ENCODE results near the gene SOCS7. TPM values are rescaled to one million over a fixed set of nuclear protein-coding genes. Genes with fewer than 3 reads are reported as not detected.

Gene SOCS7
- total RNA-seq, 1 donor from 2014 or later, result 33.3 TPM

DNA sequence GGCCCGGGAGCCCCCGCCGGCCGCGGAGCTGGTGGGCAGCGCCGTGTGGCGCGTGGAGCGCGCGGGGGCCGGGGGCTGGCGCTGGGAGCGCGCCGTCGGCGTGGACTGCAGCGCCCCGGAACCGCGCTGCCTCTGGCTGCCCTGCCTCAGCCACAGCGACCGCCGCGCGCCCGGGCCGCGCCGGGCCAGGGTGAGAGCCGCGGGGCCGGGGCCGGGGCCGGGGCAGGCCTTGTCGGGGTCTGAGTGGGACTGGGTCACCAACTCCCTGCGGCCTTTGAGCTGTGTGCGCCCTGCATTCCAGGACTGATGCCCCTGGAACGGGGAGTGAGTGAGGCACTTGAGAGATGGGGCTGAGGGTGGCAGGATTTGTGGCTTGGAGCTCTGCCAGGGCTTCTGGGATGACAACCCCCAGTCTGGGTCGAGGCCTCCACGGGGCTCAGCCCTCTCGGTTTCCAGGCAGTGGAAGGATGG, 102.3 kb downstream of the SOCS7 start:
- no peak for DNase-seq
- H3K27me3 Mint-ChIP-seq (ENCODE audit: unreplicated experiment), result peaks cover 16% of the 10 kb centered on the region
- no peak overlapping the region for H3K27ac Mint-ChIP-seq (ENCODE audit: unreplicated experiment)
- TF ChIP-seq, protein P1, sequence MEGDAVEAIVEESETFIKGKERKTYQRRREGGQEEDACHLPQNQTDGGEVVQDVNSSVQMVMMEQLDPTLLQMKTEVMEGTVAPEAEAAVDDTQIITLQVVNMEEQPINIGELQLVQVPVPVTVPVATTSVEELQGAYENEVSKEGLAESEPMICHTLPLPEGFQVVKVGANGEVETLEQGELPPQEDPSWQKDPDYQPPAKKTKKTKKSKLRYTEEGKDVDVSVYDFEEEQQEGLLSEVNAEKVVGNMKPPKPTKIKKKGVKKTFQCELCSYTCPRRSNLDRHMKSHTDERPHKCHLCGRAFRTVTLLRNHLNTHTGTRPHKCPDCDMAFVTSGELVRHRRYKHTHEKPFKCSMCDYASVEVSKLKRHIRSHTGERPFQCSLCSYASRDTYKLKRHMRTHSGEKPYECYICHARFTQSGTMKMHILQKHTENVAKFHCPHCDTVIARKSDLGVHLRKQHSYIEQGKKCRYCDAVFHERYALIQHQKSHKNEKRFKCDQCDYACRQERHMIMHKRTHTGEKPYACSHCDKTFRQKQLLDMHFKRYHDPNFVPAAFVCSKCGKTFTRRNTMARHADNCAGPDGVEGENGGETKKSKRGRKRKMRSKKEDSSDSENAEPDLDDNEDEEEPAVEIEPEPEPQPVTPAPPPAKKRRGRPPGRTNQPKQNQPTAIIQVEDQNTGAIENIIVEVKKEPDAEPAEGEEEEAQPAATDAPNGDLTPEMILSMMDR (IDR thresholded peaks at IDR 0.05; ENCODE audit: partially characterized antibody, unreplicated experiment), result no peak
- H3K9me3 Mint-ChIP-seq (ENCODE audit: unreplicated experiment), result peaks cover 12% of the 10 kb centered on the region
- peak overlapping the region; percentile 30 for H3K4me3 Mint-ChIP-seq (ENCODE audit: unreplicated experiment)
- peaks cover 39% of the 10 kb centered on the region for H3K4me1 Mint-ChIP-seq (ENCODE audit: low read depth, unreplicated experiment)
- H3K36me3 Mint-ChIP-seq (ENCODE audit: unreplicated experiment), result no peaks in the 10 kb centered on the region

DNA sequence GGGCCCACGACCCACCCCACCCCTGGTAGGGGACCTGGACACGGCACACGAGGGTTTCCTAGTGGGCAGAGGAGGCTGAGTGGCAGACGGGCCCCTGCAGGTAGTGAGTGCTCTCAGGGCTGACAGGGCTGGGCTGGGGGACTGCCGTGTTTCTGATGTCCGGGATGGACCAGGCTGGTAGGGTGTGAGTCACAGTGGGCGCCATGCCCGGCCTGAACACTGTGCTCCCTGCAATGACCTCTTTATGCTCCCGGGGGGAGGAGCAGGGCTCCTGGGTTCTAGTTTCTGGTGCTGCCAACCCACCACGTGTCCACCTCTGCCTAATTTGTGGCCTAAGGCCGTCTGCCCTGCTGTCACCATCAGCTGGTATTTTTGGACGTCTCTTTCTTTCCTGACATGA, 102.9 kb downstream of the SOCS7 start:
- TF ChIP-seq, protein P1 (IDR thresholded peaks at IDR 0.05; ENCODE audit: partially characterized antibody, unreplicated experiment), result no peak
- no peak for DNase-seq
- peak overlapping the region; percentile 2 for H3K27ac Mint-ChIP-seq (ENCODE audit: unreplicated experiment)

More for the DNA sequence above, 102.9 kb downstream of the SOCS7 start:
- Mint-ChIP-seq H3K27me3 (ENCODE audit: unreplicated experiment) (peaks cover 16% of the 10 kb centered on the region), H3K36me3 (ENCODE audit: unreplicated experiment) (no peaks in the 10 kb centered on the region), H3K4me3 (ENCODE audit: unreplicated experiment) (peak overlapping the region; percentile 32), H3K4me1 (ENCODE audit: low read depth, unreplicated experiment) (peaks cover 40% of the 10 kb centered on the region), H3K9me3 (ENCODE audit: unreplicated experiment) (peaks cover 12% of the 10 kb centered on the region)

Other genes starting within 250 kb of the SOCS7 start
- gene TBC1D3E, start 223.9 kb upstream of the SOCS7 start, total RNA-seq (ENCODE audit: unreplicated experiment), result not detected
- gene TBC1D3, start 159.3 kb upstream of the SOCS7 start, total RNA-seq (ENCODE audit: unreplicated experiment), result not detected
- 34.0 TPM for gene MRPL45, start 54.7 kb upstream of the SOCS7 start, total RNA-seq (ENCODE audit: unreplicated experiment)
- 0.07 TPM for gene GPR179, start 7.9 kb upstream of the SOCS7 start, total RNA-seq (ENCODE audit: unreplicated experiment)
- gene ARHGAP23, start 76.6 kb downstream of the SOCS7 start, total RNA-seq (ENCODE audit: unreplicated experiment), result 23.6 TPM